Epithelial cell of esophagus (primary cell): ENCODE results near the gene TMEM201.

Experiments used
- DNase-seq: peaks from one replicate; pipeline ENCODE4 v3.0.0; 2010; ENCODE audit warnings: low read depth
- H3K4me3 ChIP-seq: 2 replicates; pipeline ENCODE4 v1.5.1; 2011; ENCODE audit warnings: mild to moderate bottlenecking, low read length, control low read depth
- CTCF ChIP-seq: IDR thresholded peaks from 2 replicates; pipeline ENCODE4 v1.5.1; 2011; ENCODE audit warnings: low read depth, mild to moderate bottlenecking, low read length, control low read depth, inconsistent platforms; ENCODE audit not compliant: insufficient read depth; ENCODE audit errors: missing control alignments

TMEM201 gene

DNA sequence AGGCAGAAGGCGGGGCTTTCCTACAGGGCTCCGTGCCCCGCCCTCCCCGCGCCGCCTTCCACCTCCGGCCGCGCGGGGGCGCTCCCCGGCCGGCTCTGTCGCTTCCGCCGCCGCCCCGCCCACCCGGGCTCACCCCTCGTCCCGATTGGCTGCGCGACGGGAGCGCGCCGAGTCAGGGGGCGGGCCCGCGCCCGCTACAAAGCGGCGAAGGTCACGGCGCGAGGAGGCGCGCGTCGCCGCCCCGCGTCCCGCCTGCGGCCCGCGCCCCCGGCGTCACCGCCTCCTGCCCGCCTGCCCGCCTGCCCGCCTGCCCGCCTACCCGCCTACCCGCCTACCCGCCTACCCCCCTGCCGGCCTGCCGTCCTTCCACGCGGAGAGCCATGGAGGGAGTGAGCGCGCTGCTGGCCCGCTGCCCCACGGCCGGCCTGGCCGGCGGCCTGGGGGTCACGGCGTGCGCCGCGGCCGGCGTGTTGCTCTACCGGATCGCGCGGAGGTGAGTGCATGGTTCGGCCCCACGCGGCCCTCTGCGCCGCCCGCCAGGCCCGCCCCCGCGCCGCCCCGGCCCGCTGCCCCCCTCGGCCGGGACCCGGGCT lies at the start of gene TMEM201:
Gene TMEM201 (plus strand): TSS at position 361 of the 593 bp plus-strand sequence. CDS start 20 bp downstream, at position 381.
- peak; percentile 91 for DNase-seq
- TF ChIP-seq CTCF = peak; percentile 37
- peak within 1 kb of the TSS; percentile 61 for H3K4me3 ChIP-seq

- peak; percentile 97 for DNase-seq
- H3K4me3 ChIP-seq = peak within 1 kb of the TSS; percentile 74
- TF ChIP-seq CTCF = no peak
Measured at GRCh38 chr1:9539165-9539828, 49.4 kb upstream of the TMEM201 start, which contains the start of gene SLC25A33. SLC25A33 (plus strand) TSS chr1:9539465; CDS start chr1:9539692, 227 bp downstream.

GRCh38 chr1:9539829-9540550 lies 48.7 kb upstream of the TMEM201 start:
- DNase-seq = peak; percentile 36
- TF ChIP-seq CTCF = no peak
- H3K4me3 ChIP-seq = peak overlapping the region; percentile 74

DNA sequence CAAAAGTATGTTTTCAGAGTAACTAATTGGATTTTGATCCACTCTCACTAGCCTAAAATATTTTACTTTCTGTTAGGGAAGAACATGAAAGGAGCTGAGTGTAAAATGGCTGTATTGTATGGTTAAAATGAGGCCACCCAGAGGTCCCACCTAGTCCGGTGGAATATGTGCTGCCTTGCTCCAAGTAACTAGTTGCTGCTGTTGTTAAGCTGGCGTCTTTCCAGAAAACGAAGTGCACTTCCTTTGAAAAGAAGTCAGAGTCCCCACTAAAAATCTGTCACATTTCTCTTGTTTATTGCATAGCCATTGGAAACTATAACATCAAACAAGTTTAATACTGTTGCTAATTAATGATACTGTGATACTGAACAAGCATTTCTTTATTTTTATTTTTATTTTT lies 46.3 kb upstream of the TMEM201 start:
- TF ChIP-seq CTCF = no peak
- peak; percentile 36 for DNase-seq
- no peak overlapping the region for H3K4me3 ChIP-seq

DNA sequence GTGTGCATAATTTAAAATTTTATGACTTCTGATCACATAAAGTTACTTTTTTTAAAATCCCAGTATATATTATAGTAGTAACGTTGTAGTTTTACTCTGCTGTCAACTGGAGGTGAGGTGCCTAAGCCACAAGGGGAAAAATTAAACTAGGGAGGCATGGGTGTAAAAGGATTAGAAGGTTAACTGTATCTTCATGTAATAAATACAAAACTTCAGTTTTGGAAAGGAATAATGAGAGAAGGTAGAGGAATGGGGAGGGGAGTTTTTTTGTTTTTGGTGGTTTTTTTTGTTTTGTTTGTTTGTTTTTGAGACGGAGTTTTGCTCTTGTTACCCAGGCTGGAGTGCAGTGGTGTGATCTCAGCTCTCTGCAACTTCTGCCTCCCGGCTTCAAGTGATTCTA lies 43.8 kb upstream of the TMEM201 start:
- TF ChIP-seq CTCF = no peak
- DNase-seq = no peak
- no peak overlapping the region for H3K4me3 ChIP-seq

GRCh38 chr1:9549955-9550546 lies 38.7 kb upstream of the TMEM201 start:
- TF ChIP-seq CTCF = no peak
- DNase-seq = no peak
- H3K4me3 ChIP-seq = no peak overlapping the region
